ENCODE data around the gene ZDHHC18.

- TF ChIP-seq, protein P1, sequence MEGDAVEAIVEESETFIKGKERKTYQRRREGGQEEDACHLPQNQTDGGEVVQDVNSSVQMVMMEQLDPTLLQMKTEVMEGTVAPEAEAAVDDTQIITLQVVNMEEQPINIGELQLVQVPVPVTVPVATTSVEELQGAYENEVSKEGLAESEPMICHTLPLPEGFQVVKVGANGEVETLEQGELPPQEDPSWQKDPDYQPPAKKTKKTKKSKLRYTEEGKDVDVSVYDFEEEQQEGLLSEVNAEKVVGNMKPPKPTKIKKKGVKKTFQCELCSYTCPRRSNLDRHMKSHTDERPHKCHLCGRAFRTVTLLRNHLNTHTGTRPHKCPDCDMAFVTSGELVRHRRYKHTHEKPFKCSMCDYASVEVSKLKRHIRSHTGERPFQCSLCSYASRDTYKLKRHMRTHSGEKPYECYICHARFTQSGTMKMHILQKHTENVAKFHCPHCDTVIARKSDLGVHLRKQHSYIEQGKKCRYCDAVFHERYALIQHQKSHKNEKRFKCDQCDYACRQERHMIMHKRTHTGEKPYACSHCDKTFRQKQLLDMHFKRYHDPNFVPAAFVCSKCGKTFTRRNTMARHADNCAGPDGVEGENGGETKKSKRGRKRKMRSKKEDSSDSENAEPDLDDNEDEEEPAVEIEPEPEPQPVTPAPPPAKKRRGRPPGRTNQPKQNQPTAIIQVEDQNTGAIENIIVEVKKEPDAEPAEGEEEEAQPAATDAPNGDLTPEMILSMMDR (IDR thresholded peaks at IDR 0.05): no peak
- TF ChIP-seq POLR2AphosphoS5 (IDR thresholded peaks at IDR 0.05) (no peak), POLR2A (IDR thresholded peaks at IDR 0.05; ENCODE audit: low read depth) (no peak)
Observed at GRCh38 chr1:26863685-26864077, 37.2 kb downstream of the ZDHHC18 start.
